ENCODE measurements around the gene PAX7.

- no peak for TF ChIP-seq POLR2A (IDR thresholded peaks at IDR 0.05; ENCODE audit: extremely low read depth, insufficient read length)
- TF ChIP-seq CTCF (IDR thresholded peaks at IDR 0.05; ENCODE audit: low read depth, low read length), result no peak
- TF ChIP-seq, protein P1, sequence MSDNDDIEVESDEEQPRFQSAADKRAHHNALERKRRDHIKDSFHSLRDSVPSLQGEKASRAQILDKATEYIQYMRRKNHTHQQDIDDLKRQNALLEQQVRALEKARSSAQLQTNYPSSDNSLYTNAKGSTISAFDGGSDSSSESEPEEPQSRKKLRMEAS (IDR thresholded peaks at IDR 0.05; ENCODE audit: low read depth, low read length), result no peak
These were observed 100.5 kb downstream of the PAX7 start for GRCh38 chr1:18731148-18731547.
